GM12892 (cell line): Measurements from ENCODE around the gene FOXA1.

ENCODE experiments used
- POLR2A ChIP-seq: IDR thresholded peaks from 2 replicates; pipeline ENCODE4 v1.6.1; 2011; ENCODE audit warnings: low read depth, low read length, control low read depth
- POLR2AphosphoS5 ChIP-seq: IDR thresholded peaks from 2 replicates; pipeline ENCODE4 v1.6.1; 2011; ENCODE audit warnings: low read depth, low read length, control low read depth

DNA sequence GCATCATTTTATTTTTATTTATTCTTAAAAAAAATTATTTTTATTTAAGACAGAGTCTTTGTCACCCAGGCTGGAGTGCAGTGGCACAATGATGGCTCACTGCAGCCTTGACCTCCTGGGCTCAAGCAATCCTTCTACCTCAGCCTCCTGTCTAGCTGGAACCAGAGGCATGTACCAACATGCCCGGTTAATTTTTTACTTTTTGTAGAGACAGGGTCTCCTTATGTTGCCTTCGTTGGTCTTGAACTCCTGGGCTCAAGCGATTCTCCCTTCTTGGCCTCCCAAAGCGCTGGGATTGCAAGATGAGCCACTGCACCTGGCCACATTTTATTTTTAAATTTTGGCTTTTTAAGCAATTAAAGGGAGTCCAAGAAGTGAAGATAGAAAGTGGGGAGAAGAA is 21.8 kb upstream of the FOXA1 start:
- TF ChIP-seq POLR2A (no peak), POLR2AphosphoS5 (no peak)
